Activated T-helper 1 cell treated with Interleukin-2 at 50 U/mL for 16 hours (primary cell): ENCODE measurements around the gene C5AR2.
A peak's percentile ranks its signal among the peaks of the same experiment; 100 is the strongest.
"Not testable (repeated sequence)": the region's sequence is repeated elsewhere in the genome, so short reads cannot be mapped to it uniquely, and the experiment has no call there.

Experiments
- DNase-seq: peaks from one replicate; pipeline ENCODE4 v3.0.0-alpha.2; 2020; ENCODE audit warnings: low read depth

C5AR2 gene

GRCh38 chr19:47331931-47332547, at the start of gene C5AR2:
C5AR2 (plus strand) TSS chr19:47332175; CDS start chr19:47340800, 8,625 bp downstream.
- no peak for DNase-seq

DNA sequence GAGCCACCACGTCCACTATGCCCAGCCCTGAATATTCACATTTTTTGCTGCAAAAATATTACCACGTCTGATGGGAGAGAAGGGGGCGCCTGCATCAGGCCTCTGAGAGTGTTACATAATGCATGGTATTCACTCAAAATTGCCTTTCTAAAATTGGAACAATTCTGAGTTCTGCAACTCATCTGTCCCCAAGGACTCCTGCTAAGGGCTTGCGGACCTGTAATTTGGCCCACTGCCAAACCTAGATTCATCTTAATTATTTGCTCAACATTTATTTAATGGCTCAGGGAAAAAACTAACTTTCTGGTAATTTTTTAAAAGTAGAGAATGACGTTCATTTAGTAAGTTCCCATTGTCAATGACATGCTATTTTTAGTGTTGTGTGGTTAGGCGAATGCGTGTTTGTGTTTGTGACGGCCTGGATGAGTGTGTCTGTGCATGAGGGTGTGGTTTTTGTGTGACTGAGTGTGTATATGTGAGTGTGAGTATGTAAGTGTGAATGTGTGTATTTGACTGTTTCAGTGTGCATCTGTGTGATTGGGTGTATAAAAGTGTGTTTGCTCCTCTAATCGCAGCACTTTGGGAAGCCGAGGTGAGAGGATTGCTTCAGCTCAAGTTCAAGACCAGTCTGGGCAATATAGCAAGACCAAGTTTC, 48.4 kb upstream of the C5AR2 start:
- no peak for DNase-seq

- no peak for DNase-seq
Observed at GRCh38 chr19:47284324-47284899, 47.6 kb upstream of the C5AR2 start.

DNA sequence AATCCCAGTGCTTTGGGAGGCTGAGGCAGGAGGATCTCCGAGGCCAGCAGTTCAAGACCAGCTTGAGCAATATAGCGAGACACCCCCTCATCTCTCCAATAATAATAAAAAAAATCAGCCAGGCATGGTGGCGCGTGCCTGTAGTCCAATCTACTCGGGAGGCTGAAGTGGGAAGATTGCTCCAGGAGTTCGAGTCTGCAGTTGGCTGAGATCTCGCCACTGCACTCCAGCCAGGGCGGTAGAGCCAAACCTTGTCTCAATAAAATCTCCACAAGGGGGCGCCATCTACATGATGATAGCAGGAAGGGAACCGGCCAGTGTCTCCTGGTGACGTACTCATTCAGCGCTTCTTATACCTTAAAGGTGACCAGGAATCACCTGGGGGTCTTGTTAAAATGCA, 35.9 kb upstream of the C5AR2 start:
- peak; percentile 46 for DNase-seq

DNA sequence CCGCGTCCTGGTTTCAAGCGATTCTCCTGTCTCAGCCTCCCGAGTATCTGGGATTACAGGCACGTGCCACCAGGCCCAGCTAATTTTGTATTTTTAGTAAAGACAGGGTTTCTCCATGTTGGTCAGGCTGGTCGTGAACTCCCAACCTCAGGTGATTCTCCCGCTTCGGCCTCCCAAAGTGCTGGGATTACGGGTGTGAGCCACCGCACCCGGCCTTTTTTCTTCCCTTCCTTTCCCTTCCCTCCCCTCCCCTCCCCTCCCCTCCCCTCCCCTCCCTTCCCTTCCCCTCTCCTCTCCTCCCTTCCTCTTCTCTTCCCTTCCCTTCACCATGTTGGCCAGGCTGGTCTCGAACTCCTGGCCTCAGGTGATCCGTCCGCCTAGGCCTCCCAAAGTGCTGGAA, 31.1 kb upstream of the C5AR2 start:
- not testable (repeated sequence) for DNase-seq

- DNase-seq: no peak
Observed at GRCh38 chr19:47302249-47302648, 29.7 kb upstream of the C5AR2 start.

DNA sequence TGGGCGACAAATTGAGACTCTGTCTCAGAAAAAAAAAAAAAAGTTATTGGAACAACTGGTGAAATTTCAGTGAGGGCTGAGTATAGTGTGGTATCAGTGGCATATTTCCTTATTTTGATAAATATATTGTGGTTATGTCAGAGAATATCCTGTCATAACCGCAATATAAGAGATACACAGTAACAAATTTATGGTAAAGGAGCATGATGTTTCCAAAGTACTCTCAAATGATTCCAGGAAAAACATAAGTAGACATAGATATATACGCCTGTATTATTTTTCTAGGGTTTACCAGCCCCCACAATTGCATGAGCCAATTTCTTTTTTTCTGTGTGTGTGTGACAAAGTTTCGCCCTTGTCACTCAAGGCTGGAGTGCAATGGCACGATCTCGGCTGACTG, 28.0 kb upstream of the C5AR2 start:
- DNase-seq: no peak

DNA sequence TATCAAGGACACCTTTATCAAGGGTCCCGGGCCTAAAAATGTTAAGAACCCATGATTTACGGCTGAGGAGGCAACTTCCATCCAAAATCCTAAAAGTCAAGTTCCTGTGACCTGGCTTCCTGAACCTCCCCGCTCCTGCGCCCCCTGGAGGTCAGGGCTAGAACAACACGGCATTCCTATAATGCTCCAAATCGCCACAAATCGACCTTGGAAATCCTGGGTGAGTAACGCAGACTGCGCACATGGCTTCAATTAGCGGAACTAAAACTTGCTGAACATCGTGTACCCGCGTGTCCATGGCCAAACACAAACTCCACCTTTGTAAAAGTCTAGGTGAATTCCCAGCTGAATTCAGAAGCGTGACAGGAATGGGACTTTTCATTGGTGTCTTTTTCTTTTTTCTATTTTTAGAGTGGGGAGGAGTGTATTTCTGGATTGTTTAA, 26.6 kb upstream of the C5AR2 start:
- peak; percentile 20 for DNase-seq

DNA sequence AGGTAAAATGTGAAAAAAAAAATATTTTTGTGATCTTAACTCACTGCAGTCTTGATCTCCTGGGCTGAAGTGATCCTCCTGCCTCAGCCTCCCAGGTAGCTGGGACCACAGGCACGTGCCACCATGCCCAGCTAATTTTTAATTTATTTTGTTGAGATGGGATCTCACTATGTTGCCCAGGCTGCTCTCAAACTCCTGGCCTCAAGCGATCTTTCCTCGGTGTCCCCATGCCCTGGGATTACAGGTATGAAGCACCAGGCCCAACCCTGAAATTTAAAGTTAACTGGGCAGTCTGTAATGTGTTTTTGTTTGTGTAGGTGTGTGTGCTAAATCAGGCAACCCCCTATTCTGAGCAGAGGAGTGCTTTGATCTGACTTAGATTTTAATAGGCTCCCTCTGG, 25.7 kb upstream of the C5AR2 start:
- no peak for DNase-seq

GRCh38 chr19:47309038-47309437, 22.9 kb upstream of the C5AR2 start:
- DNase-seq: no peak

DNA sequence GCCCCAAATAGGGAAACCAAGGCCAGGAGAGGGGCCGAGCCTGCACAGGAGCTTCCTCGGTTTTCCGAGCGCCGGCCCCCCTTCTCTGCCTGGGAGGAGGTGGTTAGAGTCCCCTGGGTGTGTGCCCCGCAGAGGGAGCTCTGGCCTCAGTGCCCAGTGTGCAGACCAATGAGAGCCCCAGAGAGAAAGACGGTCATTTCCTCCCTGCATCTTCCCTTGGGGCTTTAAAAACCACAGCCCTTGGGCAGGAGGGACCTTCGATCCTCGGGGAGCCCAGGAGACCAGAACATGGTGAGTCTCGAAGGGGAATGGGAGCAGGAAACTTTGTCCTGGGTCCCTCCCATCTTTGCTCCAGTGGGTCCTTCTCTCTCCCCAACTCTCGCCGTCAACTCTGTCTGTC, 22.4 kb upstream of the C5AR2 start, which contains the start of gene C5AR1:
TSS of gene C5AR1 (plus strand) at position 254 of the 400 bp plus-strand sequence. CDS start at position 289, 35 bp downstream.
- no peak for DNase-seq

DNA sequence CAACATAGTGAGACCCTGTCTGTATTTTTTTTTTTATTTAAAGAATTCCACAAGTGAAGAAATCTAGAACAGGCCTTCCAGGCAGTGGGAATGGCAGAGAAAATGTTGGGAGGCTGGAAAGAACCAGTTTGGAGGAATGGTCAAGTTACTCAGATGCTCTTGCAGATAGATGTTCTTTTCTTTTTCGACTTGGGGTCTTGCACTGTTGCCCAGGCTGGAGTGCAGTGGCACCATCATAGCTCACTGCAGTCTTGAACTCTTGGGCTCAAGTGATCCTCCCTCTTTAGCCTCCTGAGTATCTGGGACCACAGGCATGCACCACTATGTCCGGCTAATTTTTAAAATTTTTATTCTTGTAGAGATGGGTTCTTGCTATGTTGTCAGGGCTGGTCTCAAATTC, 21.7 kb upstream of the C5AR2 start:
- no peak for DNase-seq

- DNase-seq: no peak
Observed at GRCh38 chr19:47310819-47311218, 21.2 kb upstream of the C5AR2 start.

DNA sequence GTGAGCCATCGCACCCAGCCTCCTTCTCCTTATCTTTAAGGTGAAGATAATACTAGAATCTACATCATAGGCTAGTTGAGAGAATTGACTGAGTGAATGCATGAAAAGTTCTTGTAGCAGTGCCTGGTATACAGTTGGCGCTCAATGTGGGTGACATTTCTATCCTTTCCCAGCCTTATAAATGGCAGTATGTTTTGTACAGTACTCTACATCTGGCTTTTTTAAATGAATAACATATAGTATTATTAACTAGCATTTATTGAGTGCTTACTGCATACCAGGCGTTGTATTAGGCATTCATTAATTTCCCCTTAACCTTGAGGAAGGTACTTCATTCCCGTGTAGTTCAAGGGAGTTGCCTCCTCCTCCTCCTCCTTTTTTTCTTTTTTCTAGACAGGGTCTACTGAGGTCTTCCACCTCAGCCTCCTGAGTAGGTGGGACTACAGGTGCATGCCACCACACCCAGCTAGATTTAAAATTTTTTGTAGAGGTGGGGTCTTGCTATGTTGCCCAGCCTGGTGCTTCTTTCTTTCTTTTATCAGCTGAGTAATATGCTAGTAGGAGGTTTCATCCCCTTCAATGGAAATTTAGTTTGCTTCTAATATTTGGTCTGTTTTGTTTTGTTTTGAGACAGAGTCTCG, 19.5 kb upstream of the C5AR2 start:
- no peak for DNase-seq

- DNase-seq: no peak
Observed at GRCh38 chr19:47313754-47314295, 18.1 kb upstream of the C5AR2 start.

GRCh38 chr19:47315125-47315821, 16.7 kb upstream of the C5AR2 start:
- no peak for DNase-seq

- DNase-seq: no peak
Observed at GRCh38 chr19:47316513-47316912, 15.5 kb upstream of the C5AR2 start.

- DNase-seq: no peak
Observed at GRCh38 chr19:47319923-47320871, 11.8 kb upstream of the C5AR2 start.

GRCh38 chr19:47321630-47322029, 10.3 kb upstream of the C5AR2 start:
- no peak for DNase-seq

DNA sequence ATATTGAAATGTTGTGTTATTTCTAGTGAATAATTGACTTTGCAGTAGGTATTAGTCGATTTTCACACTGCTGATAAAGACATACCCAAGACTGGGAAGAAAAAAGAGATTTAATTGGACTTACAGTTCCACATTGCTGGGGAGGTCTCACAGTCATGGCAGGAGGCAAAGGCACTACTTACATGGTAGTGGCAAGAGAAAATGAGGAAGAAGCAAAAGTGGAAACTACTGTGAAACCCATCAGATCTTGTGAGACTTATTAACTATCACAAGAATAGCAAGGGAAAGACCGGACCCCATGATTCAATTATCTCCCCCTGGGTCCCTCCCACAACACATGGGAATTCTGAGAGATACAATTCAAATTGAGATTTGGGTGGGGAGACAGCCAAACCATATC, 9.9 kb upstream of the C5AR2 start:
- DNase-seq: no peak

- DNase-seq: no peak
Observed at GRCh38 chr19:47323409-47323808, 8.6 kb upstream of the C5AR2 start.
